GM23338 (cell line): Measurements from ENCODE around the gene NECTIN2. TPM values are rescaled to one million over a fixed set of nuclear protein-coding genes. Genes with fewer than 3 reads are reported as not detected.

Experiments
- ATAC-seq: fragments of 200-7000 bp; cut with Tn5 transposase; 3 replicates; pipeline ENCODE4 v1.9.1; 2020
- DNase-seq: peaks from one replicate; pipeline ENCODE4 v3.0.0-alpha.2; 2015; ENCODE audit warnings: low spot score
- H2AFZ ChIP-seq: fragments of 200-600 bp; sonication (generic); 2 replicates; pipeline ENCODE4 v1.8.0; 2016; ENCODE audit warnings: antibody characterized with exemption, mild to moderate bottlenecking, moderate library complexity
- H3F3A ChIP-seq: fragments of 200-600 bp; sonication (generic); replicated peaks from 2 replicates; pipeline ENCODE4 v1.8.0; 2017; ENCODE audit warnings: antibody characterized with exemption, mixed run types, low read depth
- H3K27ac ChIP-seq: fragments of 200-600 bp; sonication (generic); 2 replicates; pipeline ENCODE4 v1.6.1; 2016; ENCODE audit warnings: low read depth
- H3K27me3 ChIP-seq: fragments of 200-600 bp; sonication (generic); 2 replicates; pipeline ENCODE4 v1.8.0; 2016; ENCODE audit warnings: mild to moderate bottlenecking, mixed run types, moderate library complexity; ENCODE audit not compliant: insufficient read depth
- H3K36me3 ChIP-seq: fragments of 200-600 bp; sonication (generic); 2 replicates; pipeline ENCODE4 v1.8.0; 2016; ENCODE audit warnings: mild to moderate bottlenecking; ENCODE audit not compliant: insufficient read depth
- H3K4me1 ChIP-seq: fragments of 200-600 bp; sonication (generic); 2 replicates; pipeline ENCODE4 v1.8.0; 2016; ENCODE audit warnings: mild to moderate bottlenecking, moderate library complexity; ENCODE audit not compliant: insufficient read depth
- H3K4me2 ChIP-seq: fragments of 200-600 bp; sonication (generic); 2 replicates; pipeline ENCODE4 v1.7.1; 2017; ENCODE audit warnings: mixed run types
- H3K4me3 ChIP-seq: fragments of 200-600 bp; sonication (generic); 2 replicates; pipeline ENCODE4 v1.6.1; 2016; ENCODE audit warnings: mixed run types
- H3K79me2 ChIP-seq: fragments of 200-600 bp; sonication (generic); replicated peaks from 2 replicates; pipeline ENCODE4 v1.8.0; 2017; ENCODE audit warnings: mild to moderate bottlenecking; ENCODE audit not compliant: insufficient read depth
- H3K9me2 ChIP-seq: fragments of 200-600 bp; sonication (generic); 2 replicates; pipeline ENCODE4 v1.8.0; 2017; ENCODE audit not compliant: insufficient read depth
- H4K20me1 ChIP-seq: fragments of 200-600 bp; sonication (generic); replicated peaks from 2 replicates; pipeline ENCODE4 v1.8.0; 2017; ENCODE audit warnings: mild to moderate bottlenecking; ENCODE audit not compliant: insufficient read depth
- H3K27ac Mint-ChIP-seq: 2 replicates; pipeline ENCODE4 v1.8.0; 2020; ENCODE audit warnings: inconsistent platforms, mild to moderate bottlenecking, moderate library complexity, mixed read lengths
- H3K27me3 Mint-ChIP-seq: 3 replicates; pipeline ENCODE4 v1.8.0; 2022; ENCODE audit warnings: low read depth, mild to moderate bottlenecking, moderate library complexity, mixed read lengths, inconsistent platforms; ENCODE audit not compliant: insufficient read depth, poor library complexity
- H3K36me3 Mint-ChIP-seq: 3 replicates; pipeline ENCODE4 v1.8.0; 2021; ENCODE audit warnings: low read depth, mild to moderate bottlenecking, inconsistent platforms, moderate library complexity, mixed read lengths
- H3K4me1 Mint-ChIP-seq: 3 replicates; pipeline ENCODE4 v1.8.0; 2020; ENCODE audit warnings: mild to moderate bottlenecking, inconsistent platforms, mixed read lengths
- H3K4me3 Mint-ChIP-seq: 3 replicates; pipeline ENCODE4 v1.8.0; 2021; ENCODE audit warnings: moderate library complexity, mild to moderate bottlenecking, inconsistent platforms, mixed read lengths
- H3K9me3 Mint-ChIP-seq: 3 replicates; pipeline ENCODE4 v1.8.0; 2020; ENCODE audit warnings: moderate library complexity, mild to moderate bottlenecking, inconsistent platforms, mixed read lengths
- EZH2 ChIP-seq: fragments of 200-600 bp; sonication (generic); IDR thresholded peaks from one replicate; pipeline ENCODE4 v1.8.0; 2017; ENCODE audit warnings: antibody characterized with exemption, mild to moderate bottlenecking, low read depth; ENCODE audit not compliant: unreplicated experiment
- EZH2phosphoT487 ChIP-seq: fragments of 200-600 bp; sonication (generic); IDR thresholded peaks from one replicate; pipeline ENCODE4 v1.8.1; 2018; ENCODE audit warnings: antibody characterized with exemption; ENCODE audit not compliant: unreplicated experiment
- JUNB ChIP-seq: IDR thresholded peaks from one replicate; pipeline ENCODE4 v1.6.1; 2016; ENCODE audit warnings: antibody characterized with exemption; ENCODE audit not compliant: unreplicated experiment
- POLR2AphosphoS5 ChIP-seq: IDR thresholded peaks from 2 replicates; pipeline ENCODE4 v1.6.1; 2016; ENCODE audit warnings: antibody characterized with exemption, low read depth
- ZNF114 ChIP-seq: fragments of 250-450 bp; sonication (Bioruptor Pico); IDR thresholded peaks from 2 replicates; pipeline ENCODE4 v1.5.0; 2020; ENCODE audit warnings: mild to moderate bottlenecking, moderate library complexity
- ZNF331 ChIP-seq: fragments of 250-450 bp; sonication (Bioruptor Pico); IDR thresholded peaks from 2 replicates; pipeline ENCODE4 v1.5.0; 2020; ENCODE audit warnings: low read depth, mild to moderate bottlenecking, moderate library complexity
- polyA plus RNA-seq: library from polyadenylated mRNA; unstranded; fragments of >200 nt; fragmentation: Nextera tagmentation; extraction: Ambion mirVana; gene quantifications from 2 replicates; pipeline ENCODE4 v1.2.1, GENCODE V29; 2016
- total RNA-seq: library from RNA; depleted of rRNA; stranded (reverse); fragments of >200 nt; shearing (Covaris generic); gene quantifications from 2 replicates; pipeline ENCODE4 v1.2.3, GENCODE V29; 2014
- TF ChIP-seq, protein P1 (sequence below), 2 experiments: fragments of 200-600 bp in 1 of 2; sonication (generic) in 1 of 2; conservative IDR thresholded peaks; 2 replicates each; pipeline versions ENCODE4 v1.5.1 to v1.6.1; 2016 to 2017; ENCODE audit warnings: antibody characterized with exemption in 2 of 2, low read depth in 2 of 2, mild to moderate bottlenecking in 2 of 2, moderate library complexity in 1 of 2
- TF ChIP-seq, protein P2 (sequence below): IDR thresholded peaks from one replicate; pipeline ENCODE4 v1.6.1; 2018; ENCODE audit warnings: antibody characterized with exemption; ENCODE audit not compliant: unreplicated experiment
- TF ChIP-seq, protein P3 (sequence below): fragments of 250-450 bp; sonication (Bioruptor Pico); IDR thresholded peaks from 2 replicates; pipeline ENCODE4 v1.5.0; 2020; ENCODE audit warnings: mild to moderate bottlenecking, moderate library complexity

NECTIN2 gene
- total and polyA plus RNA-seq, 2 experiments from 2014 or later: 109 to 230 TPM

DNA sequence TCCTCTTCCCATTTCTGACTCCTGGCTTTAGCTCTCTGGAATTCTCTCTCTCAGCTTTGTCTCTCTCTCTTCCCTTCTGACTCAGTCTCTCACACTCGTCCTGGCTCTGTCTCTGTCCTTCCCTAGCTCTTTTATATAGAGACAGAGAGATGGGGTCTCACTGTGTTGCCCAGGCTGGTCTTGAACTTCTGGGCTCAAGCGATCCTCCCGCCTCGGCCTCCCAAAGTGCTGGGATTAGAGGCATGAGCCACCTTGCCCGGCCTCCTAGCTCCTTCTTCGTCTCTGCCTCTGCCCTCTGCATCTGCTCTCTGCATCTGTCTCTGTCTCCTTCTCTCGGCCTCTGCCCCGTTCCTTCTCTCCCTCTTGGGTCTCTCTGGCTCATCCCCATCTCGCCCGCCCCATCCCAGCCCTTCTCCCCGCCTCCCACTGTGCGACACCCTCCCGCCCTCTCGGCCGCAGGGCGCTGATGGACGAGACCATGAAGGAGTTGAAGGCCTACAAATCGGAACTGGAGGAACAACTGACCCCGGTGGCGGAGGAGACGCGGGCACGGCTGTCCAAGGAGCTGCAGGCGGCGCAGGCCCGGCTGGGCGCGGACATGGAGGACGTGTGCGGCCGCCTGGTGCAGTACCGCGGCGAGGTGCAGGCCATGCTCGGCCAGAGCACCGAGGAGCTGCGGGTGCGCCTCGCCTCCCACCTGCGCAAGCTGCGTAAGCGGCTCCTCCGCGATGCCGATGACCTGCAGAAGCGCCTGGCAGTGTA lies 62.2 kb downstream of the NECTIN2 start:
- H3K4me3 Mint-ChIP-seq: no peak overlapping the region; the same call in 2 of the 3 replicates

More for the DNA sequence above, 62.2 kb downstream of the NECTIN2 start:
- Mint-ChIP-seq H3K9me3 (peaks cover 2% of the 10 kb centered on the region; the same call in 1 of the 3 replicates), H3K36me3 (peaks cover 40% of the 10 kb centered on the region), H3K27ac (peak overlapping the region; percentile 27; the same call in 1 of the 2 replicates), H3K4me1 (peaks cover 39% of the 10 kb centered on the region), H3K27me3 (peaks cover 41% of the 10 kb centered on the region)
- Histone ChIP-seq H3K27ac (no peak overlapping the region), H3K4me3 (no peak overlapping the region), H3K79me2 (peaks cover 17% of the 10 kb centered on the region), H3K9me2 (no peaks in the 10 kb centered on the region), H3K27me3 (no peaks in the 10 kb centered on the region), H3K4me2 (no peak overlapping the region), H4K20me1 (no peaks in the 10 kb centered on the region; the same call in 1 of the 2 replicates), H3K4me1 (peaks cover 26% of the 10 kb centered on the region), H2AFZ (no peak overlapping the region), H3F3A (peaks cover 47% of the 10 kb centered on the region), H3K36me3 (peaks cover 17% of the 10 kb centered on the region)
- DNase-seq: no peak
- TF ChIP-seq JUNB (no peak), ZNF331 (CRISPR knock-in tag) (no peak), EZH2 (no peak), EZH2phosphoT487 (no peak), ZNF114 (CRISPR knock-in tag) (no peak), POLR2AphosphoS5 (no peak)
- TF ChIP-seq, protein P1, sequence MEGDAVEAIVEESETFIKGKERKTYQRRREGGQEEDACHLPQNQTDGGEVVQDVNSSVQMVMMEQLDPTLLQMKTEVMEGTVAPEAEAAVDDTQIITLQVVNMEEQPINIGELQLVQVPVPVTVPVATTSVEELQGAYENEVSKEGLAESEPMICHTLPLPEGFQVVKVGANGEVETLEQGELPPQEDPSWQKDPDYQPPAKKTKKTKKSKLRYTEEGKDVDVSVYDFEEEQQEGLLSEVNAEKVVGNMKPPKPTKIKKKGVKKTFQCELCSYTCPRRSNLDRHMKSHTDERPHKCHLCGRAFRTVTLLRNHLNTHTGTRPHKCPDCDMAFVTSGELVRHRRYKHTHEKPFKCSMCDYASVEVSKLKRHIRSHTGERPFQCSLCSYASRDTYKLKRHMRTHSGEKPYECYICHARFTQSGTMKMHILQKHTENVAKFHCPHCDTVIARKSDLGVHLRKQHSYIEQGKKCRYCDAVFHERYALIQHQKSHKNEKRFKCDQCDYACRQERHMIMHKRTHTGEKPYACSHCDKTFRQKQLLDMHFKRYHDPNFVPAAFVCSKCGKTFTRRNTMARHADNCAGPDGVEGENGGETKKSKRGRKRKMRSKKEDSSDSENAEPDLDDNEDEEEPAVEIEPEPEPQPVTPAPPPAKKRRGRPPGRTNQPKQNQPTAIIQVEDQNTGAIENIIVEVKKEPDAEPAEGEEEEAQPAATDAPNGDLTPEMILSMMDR (conservative IDR thresholded peaks at IDR 0.05; ENCODE audit: low read depth in 2 of 2): no peak
- TF ChIP-seq, protein P2, sequence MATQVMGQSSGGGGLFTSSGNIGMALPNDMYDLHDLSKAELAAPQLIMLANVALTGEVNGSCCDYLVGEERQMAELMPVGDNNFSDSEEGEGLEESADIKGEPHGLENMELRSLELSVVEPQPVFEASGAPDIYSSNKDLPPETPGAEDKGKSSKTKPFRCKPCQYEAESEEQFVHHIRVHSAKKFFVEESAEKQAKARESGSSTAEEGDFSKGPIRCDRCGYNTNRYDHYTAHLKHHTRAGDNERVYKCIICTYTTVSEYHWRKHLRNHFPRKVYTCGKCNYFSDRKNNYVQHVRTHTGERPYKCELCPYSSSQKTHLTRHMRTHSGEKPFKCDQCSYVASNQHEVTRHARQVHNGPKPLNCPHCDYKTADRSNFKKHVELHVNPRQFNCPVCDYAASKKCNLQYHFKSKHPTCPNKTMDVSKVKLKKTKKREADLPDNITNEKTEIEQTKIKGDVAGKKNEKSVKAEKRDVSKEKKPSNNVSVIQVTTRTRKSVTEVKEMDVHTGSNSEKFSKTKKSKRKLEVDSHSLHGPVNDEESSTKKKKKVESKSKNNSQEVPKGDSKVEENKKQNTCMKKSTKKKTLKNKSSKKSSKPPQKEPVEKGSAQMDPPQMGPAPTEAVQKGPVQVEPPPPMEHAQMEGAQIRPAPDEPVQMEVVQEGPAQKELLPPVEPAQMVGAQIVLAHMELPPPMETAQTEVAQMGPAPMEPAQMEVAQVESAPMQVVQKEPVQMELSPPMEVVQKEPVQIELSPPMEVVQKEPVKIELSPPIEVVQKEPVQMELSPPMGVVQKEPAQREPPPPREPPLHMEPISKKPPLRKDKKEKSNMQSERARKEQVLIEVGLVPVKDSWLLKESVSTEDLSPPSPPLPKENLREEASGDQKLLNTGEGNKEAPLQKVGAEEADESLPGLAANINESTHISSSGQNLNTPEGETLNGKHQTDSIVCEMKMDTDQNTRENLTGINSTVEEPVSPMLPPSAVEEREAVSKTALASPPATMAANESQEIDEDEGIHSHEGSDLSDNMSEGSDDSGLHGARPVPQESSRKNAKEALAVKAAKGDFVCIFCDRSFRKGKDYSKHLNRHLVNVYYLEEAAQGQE: no peak
- TF ChIP-seq, protein P3, sequence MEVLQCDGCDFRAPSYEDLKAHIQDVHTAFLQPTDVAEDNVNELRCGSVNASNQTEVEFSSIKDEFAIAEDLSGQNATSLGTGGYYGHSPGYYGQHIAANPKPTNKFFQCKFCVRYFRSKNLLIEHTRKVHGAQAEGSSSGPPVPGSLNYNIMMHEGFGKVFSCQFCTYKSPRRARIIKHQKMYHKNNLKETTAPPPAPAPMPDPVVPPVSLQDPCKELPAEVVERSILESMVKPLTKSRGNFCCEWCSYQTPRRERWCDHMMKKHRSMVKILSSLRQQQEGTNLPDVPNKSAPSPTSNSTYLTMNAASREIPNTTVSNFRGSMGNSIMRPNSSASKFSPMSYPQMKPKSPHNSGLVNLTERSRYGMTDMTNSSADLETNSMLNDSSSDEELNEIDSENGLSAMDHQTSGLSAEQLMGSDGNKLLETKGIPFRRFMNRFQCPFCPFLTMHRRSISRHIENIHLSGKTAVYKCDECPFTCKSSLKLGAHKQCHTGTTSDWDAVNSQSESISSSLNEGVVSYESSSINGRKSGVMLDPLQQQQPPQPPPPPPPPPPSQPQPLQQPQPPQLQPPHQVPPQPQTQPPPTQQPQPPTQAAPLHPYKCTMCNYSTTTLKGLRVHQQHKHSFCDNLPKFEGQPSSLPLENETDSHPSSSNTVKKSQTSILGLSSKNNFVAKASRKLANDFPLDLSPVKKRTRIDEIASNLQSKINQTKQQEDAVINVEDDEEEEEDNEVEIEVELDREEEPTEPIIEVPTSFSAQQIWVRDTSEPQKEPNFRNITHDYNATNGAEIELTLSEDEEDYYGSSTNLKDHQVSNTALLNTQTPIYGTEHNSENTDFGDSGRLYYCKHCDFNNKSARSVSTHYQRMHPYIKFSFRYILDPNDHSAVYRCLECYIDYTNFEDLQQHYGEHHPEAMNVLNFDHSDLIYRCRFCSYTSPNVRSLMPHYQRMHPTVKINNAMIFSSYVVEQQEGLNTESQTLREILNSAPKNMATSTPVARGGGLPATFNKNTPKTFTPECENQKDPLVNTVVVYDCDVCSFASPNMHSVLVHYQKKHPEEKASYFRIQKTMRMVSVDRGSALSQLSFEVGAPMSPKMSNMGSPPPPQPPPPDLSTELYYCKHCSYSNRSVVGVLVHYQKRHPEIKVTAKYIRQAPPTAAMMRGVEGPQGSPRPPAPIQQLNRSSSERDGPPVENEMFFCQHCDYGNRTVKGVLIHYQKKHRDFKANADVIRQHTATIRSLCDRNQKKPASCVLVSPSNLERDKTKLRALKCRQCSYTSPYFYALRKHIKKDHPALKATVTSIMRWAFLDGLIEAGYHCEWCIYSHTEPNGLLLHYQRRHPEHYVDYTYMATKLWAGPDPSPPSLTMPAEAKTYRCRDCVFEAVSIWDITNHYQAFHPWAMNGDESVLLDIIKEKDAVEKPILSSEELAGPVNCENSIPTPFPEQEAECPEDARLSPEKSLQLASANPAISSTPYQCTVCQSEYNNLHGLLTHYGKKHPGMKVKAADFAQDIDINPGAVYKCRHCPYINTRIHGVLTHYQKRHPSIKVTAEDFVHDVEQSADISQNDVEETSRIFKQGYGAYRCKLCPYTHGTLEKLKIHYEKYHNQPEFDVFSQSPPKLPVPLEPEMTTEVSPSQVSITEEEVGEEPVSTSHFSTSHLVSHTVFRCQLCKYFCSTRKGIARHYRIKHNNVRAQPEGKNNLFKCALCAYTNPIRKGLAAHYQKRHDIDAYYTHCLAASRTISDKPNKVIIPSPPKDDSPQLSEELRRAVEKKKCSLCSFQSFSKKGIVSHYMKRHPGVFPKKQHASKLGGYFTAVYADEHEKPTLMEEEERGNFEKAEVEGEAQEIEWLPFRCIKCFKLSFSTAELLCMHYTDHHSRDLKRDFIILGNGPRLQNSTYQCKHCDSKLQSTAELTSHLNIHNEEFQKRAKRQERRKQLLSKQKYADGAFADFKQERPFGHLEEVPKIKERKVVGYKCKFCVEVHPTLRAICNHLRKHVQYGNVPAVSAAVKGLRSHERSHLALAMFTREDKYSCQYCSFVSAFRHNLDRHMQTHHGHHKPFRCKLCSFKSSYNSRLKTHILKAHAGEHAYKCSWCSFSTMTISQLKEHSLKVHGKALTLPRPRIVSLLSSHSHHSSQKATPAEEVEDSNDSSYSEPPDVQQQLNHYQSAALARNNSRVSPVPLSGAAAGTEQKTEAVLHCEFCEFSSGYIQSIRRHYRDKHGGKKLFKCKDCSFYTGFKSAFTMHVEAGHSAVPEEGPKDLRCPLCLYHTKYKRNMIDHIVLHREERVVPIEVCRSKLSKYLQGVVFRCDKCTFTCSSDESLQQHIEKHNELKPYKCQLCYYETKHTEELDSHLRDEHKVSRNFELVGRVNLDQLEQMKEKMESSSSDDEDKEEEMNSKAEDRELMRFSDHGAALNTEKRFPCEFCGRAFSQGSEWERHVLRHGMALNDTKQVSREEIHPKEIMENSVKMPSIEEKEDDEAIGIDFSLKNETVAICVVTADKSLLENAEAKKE (CRISPR knock-in tag): no peak
- ATAC-seq: no peak
